ENCODE measurements around the gene SORBS2.

Gene SORBS2

DNA sequence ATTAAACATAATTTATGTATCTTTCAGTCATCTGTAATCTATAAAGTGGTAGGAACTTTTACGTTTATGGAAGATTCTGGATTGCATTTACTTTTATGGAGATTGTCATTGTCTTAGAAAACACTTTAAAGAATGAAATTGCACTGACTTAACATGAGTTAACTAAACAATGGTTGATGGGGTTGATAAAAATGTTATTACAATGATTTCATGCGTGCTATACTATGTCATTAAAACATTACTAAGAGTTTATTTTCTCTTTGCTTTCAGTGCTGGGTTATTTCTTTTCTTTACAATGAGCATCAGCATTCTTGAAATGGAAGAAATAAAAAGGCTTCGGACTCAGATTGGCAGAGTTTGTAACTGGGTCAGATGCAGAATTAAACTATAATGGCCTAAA is 209.6 kb downstream of the SORBS2 start:
- no peak for DNase-seq (ENCODE audit: low read depth)
- in situ Hi-C loops (cut with HindIII; ENCODE audit: low sequenced_read_pairs): no loop called here
- no peak overlapping the region for H3K4me3 ChIP-seq (ENCODE audit: low read depth, low read length)
- TF ChIP-seq, protein P1, sequence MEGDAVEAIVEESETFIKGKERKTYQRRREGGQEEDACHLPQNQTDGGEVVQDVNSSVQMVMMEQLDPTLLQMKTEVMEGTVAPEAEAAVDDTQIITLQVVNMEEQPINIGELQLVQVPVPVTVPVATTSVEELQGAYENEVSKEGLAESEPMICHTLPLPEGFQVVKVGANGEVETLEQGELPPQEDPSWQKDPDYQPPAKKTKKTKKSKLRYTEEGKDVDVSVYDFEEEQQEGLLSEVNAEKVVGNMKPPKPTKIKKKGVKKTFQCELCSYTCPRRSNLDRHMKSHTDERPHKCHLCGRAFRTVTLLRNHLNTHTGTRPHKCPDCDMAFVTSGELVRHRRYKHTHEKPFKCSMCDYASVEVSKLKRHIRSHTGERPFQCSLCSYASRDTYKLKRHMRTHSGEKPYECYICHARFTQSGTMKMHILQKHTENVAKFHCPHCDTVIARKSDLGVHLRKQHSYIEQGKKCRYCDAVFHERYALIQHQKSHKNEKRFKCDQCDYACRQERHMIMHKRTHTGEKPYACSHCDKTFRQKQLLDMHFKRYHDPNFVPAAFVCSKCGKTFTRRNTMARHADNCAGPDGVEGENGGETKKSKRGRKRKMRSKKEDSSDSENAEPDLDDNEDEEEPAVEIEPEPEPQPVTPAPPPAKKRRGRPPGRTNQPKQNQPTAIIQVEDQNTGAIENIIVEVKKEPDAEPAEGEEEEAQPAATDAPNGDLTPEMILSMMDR (IDR thresholded peaks at IDR 0.05; ENCODE audit: low read depth, low read length, missing control alignments): no peak

DNA sequence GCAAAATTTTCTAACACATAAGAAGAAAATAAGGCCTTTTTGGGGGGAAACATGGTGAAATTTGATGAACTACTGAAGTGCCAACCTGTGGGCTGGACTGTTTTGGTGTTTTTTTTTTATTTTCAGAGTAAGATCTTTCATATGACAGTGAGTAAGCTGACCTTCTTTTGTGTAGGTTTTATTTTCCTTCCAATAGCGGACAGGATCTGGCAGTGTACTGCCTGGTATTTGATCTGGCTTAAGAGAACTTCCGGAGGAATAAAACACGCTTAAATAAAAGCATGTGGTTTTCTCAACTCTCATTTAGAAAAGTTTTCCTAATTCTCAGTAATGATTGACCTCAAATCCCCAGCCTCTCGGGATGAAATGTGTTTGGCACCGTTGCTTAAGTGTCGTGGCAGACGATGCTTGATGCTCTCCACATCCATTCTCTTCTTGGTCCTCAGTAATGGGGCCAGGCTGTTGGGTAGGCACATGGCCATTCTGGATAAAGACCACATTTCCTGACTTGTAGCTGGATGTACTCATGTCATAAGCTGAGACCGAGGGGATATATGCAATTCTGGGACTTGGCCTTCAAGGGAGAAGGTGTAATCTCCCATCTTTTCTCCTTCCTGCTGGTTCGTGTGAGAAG is 211.1 kb downstream of the SORBS2 start:
- no peak for DNase-seq (ENCODE audit: low read depth)
- no peak overlapping the region for H3K4me3 ChIP-seq (ENCODE audit: low read depth, low read length)
- in situ Hi-C loops (cut with HindIII; ENCODE audit: low sequenced_read_pairs): no loop called here
- TF ChIP-seq, protein P1 (IDR thresholded peaks at IDR 0.05; ENCODE audit: low read depth, low read length, missing control alignments): no peak

DNA sequence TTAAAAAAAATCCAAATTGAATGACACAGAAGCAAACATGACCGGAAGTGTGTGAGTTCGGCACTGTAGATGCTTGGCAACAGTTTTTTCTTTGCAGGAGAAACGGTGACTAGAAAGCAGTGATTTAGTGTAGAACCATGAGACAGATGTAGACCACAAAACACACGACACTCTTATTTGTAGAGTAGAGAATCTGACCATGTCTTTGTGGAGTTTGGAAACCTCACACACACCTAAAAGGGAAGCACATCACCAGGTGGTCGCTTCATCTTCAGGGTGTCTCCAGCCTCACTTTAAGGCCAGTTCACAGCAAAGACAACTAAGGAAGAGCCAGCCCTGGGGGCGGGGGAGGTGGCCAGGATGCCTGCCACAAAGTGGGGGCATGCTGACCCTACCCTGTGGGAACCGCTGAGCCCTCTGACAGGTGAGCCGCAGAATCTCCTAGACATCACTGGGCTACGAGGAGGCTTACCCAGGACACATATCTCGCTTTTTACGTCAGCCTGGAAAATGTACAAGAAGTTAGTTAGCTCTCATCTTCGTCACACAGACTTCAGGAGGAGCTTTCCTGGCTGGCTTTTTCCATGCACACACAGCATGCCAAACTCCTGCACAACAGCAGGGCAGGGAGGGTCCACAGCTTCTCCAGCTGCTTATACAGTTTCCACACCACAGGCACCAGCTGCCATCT is 212.3 kb downstream of the SORBS2 start:
- in situ Hi-C loops (cut with HindIII; ENCODE audit: low sequenced_read_pairs): no loop called here
- H3K4me3 ChIP-seq (ENCODE audit: low read depth, low read length): no peak overlapping the region
- TF ChIP-seq, protein P1 (IDR thresholded peaks at IDR 0.05; ENCODE audit: low read depth, low read length, missing control alignments): no peak
- DNase-seq (ENCODE audit: low read depth): no peak

DNA sequence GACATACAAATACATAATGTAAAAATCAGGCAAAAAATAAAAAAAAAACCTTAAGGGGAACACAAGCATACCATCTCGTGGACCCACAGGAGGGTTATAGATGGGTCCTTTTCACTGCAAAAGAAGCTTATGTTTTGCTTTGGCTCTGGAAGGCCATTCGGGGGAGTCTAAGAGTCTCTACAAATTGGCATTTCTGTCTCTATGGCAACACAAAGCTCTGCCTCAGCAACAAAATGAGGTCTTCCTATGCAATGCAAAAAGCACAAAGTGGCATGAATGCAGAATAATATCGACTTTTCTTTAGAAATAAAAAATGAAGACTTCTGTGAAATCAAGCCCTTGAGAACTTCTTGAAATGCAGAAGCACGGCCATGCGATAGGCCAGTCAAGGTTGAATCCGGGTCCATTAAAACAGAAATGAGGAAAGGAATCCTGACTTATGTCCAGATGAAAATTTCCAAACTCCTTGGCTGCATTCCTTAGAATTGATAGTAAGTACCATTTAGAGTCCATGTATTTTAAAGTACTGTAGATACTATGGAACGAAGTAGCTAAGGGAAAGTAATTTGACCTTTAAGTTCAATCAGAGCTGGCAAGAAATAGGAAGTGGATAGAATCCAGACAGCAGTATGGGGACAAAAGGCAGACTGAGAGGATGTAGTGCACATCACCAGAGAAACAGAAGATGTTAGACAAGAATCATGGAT is 213.0 kb downstream of the SORBS2 start:
- H3K4me3 ChIP-seq (ENCODE audit: low read depth, low read length): no peak overlapping the region
- DNase-seq (ENCODE audit: low read depth): no peak
- TF ChIP-seq, protein P1 (IDR thresholded peaks at IDR 0.05; ENCODE audit: low read depth, low read length, missing control alignments): no peak
- in situ Hi-C loops (cut with HindIII; ENCODE audit: low sequenced_read_pairs): no loop called here

DNA sequence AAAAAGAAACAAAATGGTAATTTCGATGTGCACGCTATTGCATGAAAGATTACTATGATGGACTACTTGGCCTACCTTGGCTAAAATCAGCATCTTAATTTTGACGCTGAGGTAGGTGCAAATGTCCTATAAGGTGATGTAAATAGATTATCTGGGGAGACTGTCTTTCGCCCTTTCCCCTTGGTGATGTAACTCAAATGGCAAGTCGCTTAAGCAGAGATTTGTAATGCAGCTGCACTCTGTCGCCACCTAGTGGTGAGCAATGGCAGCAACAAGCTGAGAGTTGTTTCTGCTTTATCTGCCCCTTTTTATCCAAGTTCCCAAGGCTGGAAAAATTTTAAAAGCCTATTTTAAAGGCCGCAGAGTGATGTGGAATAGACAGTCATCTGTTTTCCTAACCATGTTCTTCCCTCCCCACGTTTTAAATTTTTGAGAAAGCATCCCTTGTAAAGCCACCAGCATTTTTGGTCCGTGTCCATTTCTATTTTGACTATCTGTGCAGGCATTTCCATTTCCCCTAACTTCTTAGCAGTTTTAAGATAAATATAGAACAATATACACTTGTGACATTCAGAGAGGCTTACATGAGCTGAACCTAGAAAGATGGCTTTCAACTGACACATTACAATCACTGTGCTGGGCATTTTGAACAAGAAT is 214.3 kb downstream of the SORBS2 start:
- DNase-seq (ENCODE audit: low read depth): peak; percentile 70
- no peak overlapping the region for H3K4me3 ChIP-seq (ENCODE audit: low read depth, low read length)
- TF ChIP-seq, protein P1 (IDR thresholded peaks at IDR 0.05; ENCODE audit: low read depth, low read length, missing control alignments): peak; percentile 100
- in situ Hi-C loops (cut with HindIII; ENCODE audit: low sequenced_read_pairs): no loop called here

DNA sequence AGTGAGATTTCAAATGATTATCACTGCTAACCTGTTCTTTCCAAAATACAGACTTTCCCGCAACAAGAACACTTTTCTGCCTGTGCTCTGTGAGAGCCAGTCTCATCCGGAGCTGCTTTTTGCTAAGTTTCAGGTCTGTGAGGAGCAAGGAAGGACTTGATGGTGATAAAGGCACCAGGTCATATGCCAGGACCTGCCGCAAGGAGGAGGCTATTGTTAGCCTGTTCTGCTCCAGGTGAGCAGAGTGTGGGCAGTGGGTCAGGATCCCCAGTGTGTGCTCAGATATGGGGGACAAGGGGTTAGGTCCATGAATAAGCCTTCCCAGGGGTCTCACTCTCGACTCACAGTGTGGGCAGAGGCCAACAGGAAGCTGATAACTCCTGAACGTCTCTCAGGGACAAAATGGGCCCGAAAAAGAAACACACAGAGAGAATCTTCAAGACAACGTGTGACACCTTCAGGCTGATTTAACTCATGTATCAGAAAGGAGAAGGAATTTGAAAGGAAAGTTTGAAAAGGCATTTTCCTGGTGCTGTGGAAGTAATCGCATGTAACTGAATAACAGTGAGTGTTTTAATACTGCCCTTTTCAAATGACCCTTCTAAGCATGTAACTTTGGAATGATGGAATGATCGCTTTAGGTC is 219.0 kb downstream of the SORBS2 start:
- in situ Hi-C loops (cut with HindIII; ENCODE audit: low sequenced_read_pairs): no loop called here
- DNase-seq (ENCODE audit: low read depth): no peak
- no peak overlapping the region for H3K4me3 ChIP-seq (ENCODE audit: low read depth, low read length)
- TF ChIP-seq, protein P1 (IDR thresholded peaks at IDR 0.05; ENCODE audit: low read depth, low read length, missing control alignments): no peak

Measured in astrocyte of the cerebellum (primary cell).